ENCODE measurements around the gene ZC3H10.
A peak's percentile ranks its signal among the peaks of the same experiment; 100 is the strongest.

The ZC3H10 gene

GRCh38 chr12:56080556-56081138, 37.4 kb upstream of the ZC3H10 start:
- no peak for TF ChIP-seq CTCF (conservative IDR thresholded peaks at IDR 0.05)
- peak overlapping the region; percentile 95 for H3K27ac ChIP-seq

- H3K27ac ChIP-seq, result no peak overlapping the region
These were observed 36.4 kb upstream of the ZC3H10 start for GRCh38 chr12:56081393-56082347.

GRCh38 chr12:56082382-56082781, 35.7 kb upstream of the ZC3H10 start:
- H3K27ac ChIP-seq, result no peak overlapping the region
- TF ChIP-seq CTCF (conservative IDR thresholded peaks at IDR 0.05), result no peak

More at GRCh38 chr12:56081393-56082347, 36.4 kb upstream of the ZC3H10 start:
- TF ChIP-seq CTCF (conservative IDR thresholded peaks at IDR 0.05), result no peak

- TF ChIP-seq CTCF (conservative IDR thresholded peaks at IDR 0.05), result no peak
- no peak overlapping the region for H3K27ac ChIP-seq
These were observed 35.1 kb upstream of the ZC3H10 start for GRCh38 chr12:56082967-56083366.

- no peak overlapping the region for H3K27ac ChIP-seq
- peak; percentile 30; the same call in 1 of the 2 replicates for TF ChIP-seq CTCF (conservative IDR thresholded peaks at IDR 0.05)
These were observed 33.0 kb upstream of the ZC3H10 start for GRCh38 chr12:56084958-56085543.

GRCh38 chr12:56086096-56086495, 32.0 kb upstream of the ZC3H10 start:
- H3K27ac ChIP-seq, result peak overlapping the region; percentile 25; the same call in 1 of the 2 replicates
- TF ChIP-seq CTCF (conservative IDR thresholded peaks at IDR 0.05), result no peak

- no peak for TF ChIP-seq CTCF (conservative IDR thresholded peaks at IDR 0.05)
- H3K27ac ChIP-seq, result peak overlapping the region; percentile 25; the same call in 1 of the 2 replicates
These were observed 31.5 kb upstream of the ZC3H10 start for GRCh38 chr12:56086608-56087007.

Data from VCaP (cell line).